ENCODE data around the gene RFX2.

- TF ChIP-seq, protein P1, sequence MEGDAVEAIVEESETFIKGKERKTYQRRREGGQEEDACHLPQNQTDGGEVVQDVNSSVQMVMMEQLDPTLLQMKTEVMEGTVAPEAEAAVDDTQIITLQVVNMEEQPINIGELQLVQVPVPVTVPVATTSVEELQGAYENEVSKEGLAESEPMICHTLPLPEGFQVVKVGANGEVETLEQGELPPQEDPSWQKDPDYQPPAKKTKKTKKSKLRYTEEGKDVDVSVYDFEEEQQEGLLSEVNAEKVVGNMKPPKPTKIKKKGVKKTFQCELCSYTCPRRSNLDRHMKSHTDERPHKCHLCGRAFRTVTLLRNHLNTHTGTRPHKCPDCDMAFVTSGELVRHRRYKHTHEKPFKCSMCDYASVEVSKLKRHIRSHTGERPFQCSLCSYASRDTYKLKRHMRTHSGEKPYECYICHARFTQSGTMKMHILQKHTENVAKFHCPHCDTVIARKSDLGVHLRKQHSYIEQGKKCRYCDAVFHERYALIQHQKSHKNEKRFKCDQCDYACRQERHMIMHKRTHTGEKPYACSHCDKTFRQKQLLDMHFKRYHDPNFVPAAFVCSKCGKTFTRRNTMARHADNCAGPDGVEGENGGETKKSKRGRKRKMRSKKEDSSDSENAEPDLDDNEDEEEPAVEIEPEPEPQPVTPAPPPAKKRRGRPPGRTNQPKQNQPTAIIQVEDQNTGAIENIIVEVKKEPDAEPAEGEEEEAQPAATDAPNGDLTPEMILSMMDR (IDR thresholded peaks at IDR 0.05): no peak
- TF ChIP-seq ZFX (IDR thresholded peaks at IDR 0.05; ENCODE audit: borderline replicate concordance): no peak
Observed at GRCh38 chr19:5973376-5973775, 136.9 kb downstream of the RFX2 start.

Measured in 22Rv1 (cell line).